Activated CD4-positive, CD25-positive, alpha-beta regulatory T cell treated with anti-CD3 and anti-CD28 coated beads, Interleukin-2, amount 50 U/mL, for 24 hours (primary cell): Measurements from ENCODE around the gene RNF39.
"Not testable (repeated sequence)": the region's sequence is repeated elsewhere in the genome, so short reads cannot be mapped to it uniquely, and the experiment has no call there.

Source experiments
- ATAC-seq, 2 donors: fragments of 150-1000 bp; cut with Tn5 transposase; one replicate each; pipeline ENCODE4 v1.10.0; 2021; ENCODE audit warnings: mild to moderate bottlenecking in 1 of 2, moderate library complexity in 1 of 2

RNF39 gene

GRCh38 chr6:30075094-30075789, at the start of gene RNF39:
Gene RNF39, minus strand, starts transcription at chr6:30075769. Its CDS starts 184 bp downstream, at chr6:30075585.
- ATAC-seq, result peak; percentile 8 to 26

GRCh38 chr6:30122515-30122914, 46.9 kb upstream of the RNF39 start:
- no peak for ATAC-seq

DNA sequence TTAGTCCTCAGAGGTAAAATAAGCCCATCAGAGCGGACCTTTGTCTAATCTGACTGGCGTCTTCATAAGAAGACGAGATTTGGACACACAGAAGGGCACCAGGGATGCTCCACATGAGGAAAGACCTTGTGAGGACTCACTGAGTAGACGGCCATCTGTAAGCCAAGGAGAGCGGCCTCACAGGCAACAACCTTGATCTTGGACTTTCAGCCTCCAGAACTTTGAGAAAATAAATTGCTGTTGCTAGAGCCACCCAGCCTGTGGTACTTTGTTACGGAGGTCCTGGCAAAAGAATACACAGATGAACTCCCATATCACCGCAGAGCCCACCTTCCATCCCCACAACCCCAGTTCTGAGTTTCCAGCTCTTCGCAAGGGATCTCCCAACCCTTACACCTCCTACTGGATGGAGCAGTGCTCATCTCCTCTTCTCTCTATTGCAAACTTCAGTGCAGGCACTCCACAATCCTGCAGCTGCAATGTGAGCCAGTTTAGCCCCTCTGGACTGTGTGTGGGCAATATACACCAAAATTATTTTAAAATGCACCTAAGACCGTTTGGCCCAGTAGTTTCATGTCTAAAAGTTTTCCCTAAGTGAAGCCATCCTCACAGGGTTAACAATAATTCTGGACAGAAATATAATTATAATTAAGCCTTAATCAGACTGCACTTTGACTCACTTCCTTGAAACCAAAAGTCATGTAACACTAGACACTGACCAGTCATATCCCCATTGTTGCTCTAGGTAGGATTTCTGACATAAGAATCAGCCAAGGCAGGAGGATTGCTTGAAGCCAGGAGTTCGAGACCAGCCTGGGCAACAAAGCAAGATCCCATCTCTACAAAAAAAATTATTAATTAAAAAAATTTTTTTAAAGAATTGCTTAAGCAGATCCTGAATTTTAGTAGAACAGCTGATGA, 46.1 kb upstream of the RNF39 start:
- ATAC-seq, result no peak

GRCh38 chr6:30118691-30119090, 43.1 kb upstream of the RNF39 start:
- not testable (repeated sequence) for ATAC-seq

GRCh38 chr6:30116724-30117123, 41.2 kb upstream of the RNF39 start:
- ATAC-seq, result no peak

GRCh38 chr6:30113841-30114240, 38.3 kb upstream of the RNF39 start:
- no peak for ATAC-seq

DNA sequence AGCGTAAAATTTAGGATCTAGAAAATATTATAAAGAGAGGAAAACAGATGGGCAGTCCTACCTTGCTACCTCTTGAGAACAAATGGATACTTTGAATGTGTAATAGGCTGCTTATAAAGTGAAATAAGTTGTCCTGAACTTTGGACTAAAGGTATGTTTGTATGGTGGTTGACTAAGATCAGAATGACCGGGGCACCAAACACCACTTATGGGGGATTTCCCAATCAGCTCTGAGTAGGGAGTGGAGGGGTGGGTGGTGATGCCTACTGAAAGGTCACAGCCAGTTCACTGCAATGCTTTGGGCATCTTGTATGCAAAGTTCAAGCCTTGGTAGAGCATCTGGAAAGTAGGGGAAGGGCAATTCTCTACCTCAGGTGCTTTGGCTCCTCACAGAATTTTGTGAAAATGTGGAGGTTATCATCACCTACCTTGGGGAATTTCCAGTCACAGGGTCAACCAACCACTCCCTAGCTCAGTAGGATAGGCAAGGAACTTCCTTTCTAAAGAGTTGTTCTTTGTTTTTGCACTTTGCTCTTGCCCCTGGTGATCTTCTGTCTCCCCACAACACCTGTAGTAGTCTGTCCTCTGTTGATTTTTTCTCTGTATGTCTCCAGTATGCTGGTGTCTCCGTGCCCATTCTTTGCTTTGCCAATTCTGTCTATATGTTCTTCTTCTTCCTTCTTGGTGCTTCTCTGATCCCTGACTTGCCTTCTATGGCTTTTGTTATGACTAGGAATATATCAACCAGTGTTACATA, 37.6 kb upstream of the RNF39 start, which contains the start of gene TRIM31:
Gene TRIM31 (minus strand): TSS at position 88 of the 757 bp plus-strand sequence. CDS start 285 bp downstream, outside the sequence.
- peak; percentile 60 to 72 for ATAC-seq

DNA sequence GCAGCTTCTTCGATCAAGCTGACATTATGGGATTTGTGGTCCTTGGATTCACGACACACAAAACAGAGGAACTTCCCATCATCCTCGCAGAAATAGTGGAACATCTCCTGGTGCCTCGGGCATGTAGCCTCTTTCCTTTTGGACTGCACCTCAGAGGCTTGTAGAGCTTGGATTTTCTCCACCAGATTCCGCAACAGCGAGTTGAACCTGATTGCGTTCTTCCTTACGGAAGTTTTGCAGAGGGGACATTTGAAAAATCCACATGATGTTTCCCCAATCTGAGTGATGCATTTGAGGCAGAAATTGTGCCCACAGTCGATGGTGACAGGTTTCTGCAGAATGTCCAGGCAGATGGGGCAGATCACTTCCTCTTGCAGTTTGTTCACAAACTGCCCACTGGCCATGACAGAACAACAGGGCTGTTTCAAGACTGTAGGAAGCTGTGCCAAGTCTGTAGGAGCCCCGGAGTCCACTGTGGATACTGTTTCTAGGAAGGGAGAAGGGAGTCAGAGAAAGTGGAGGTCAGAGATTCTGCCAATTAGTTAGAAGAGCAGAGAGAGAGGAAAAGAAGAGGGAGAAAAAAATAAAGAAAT, 36.9 kb upstream of the RNF39 start:
- ATAC-seq, result no peak

DNA sequence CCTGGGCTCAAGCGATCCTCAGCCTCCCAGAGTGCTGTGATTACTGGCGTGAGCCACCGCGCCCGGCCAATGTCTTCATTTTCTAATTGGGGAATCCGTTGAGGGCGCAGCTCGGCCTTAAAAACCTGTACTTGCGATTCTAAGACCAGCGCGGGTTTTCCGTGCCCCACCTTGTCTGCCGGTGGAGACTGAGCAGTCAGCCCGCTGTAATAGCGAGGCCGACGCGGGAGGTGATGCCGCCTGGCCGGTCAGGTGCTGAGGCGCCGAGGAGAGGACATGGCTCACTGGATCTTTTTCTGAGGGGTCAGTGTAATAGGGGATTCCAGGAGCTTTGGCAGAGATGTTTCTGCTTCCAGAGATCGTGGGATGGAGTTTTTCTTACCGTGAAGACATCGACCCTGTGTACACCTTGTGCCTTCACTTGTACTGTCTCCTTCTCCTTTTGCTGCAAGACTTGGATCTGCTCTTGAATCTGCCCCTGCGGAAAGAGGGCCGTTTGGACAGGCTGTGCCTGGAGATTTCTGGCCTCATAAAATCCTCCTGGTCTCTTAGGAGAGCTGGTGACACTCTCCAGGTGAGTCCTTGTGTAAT, 35.8 kb upstream of the RNF39 start:
- no peak for ATAC-seq

- ATAC-seq, result no peak
Measured at GRCh38 chr6:30104661-30105060, 29.1 kb upstream of the RNF39 start.

DNA sequence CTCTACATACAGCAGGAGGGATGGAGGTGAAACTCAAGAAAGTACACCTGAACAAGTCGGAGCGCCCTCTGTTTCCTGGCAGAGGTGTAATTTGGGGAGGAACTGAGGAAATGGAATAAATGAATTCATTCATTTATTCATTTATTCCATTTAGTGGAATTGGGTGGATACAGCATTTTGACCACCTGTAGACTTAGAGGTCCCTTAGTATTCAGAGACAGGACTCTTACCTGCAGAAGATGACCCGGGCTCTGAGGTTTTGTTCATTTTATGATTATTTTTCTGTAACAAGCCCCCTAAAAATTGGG, 28.3 kb upstream of the RNF39 start:
- no peak for ATAC-seq

GRCh38 chr6:30102970-30103871, 27.7 kb upstream of the RNF39 start:
- peak; percentile 79 to 88 for ATAC-seq

GRCh38 chr6:30102414-30102969, 26.9 kb upstream of the RNF39 start:
- ATAC-seq, result peak; percentile 3 to 12

DNA sequence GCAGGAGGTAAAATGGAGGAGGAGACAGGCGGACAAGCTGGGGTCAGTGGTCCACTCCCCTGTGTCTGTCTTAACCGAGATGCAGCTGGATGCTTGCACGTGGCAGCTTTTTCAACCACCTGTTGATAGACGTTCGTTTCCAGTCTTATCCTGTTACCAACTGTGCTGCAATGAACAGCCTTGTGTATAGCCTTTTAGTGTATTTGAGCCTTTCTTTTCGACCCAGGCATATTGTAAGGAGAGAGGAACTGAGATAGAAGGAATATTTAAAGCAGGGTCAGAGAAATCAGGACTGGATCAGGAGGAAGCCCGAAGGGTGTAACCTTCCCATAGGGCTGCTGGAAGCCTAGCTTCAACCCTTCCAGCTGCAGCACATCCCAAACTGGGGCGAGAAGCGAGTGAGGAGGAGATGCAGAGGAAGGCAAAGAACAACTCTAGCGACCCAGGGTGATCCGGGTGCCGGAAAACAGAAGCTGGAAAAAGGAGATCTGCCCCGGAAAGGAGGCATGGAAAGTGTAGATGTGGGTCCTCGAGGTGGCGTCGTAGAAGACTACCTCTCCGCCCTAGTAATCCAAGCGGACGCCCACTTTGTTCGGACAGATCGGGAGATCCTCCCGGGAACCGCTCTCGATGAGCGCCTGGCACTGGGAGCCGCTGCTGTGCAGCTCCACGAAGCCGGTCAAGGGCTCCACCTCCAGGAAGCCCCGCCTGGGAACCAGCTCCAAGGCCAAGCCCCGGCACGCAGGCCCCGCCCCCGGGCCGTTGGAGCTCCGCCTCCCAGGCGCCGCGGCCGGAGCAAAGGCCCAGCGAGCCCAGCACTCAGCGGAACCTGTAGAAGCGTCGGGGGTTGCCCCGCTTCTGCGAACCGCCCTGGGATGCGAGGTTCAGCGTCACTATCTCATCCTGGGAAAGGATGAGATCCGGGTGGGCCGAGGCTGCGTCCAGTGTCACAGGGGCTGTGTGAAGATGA, 26.2 kb upstream of the RNF39 start:
- ATAC-seq, result peak; percentile 56 to 66

- ATAC-seq, result no peak
Measured at GRCh38 chr6:30100585-30101443, 25.2 kb upstream of the RNF39 start.

GRCh38 chr6:30100154-30100553, 24.6 kb upstream of the RNF39 start:
- ATAC-seq, result no peak

- ATAC-seq, result no peak
Measured at GRCh38 chr6:30097902-30098768, 22.6 kb upstream of the RNF39 start.

GRCh38 chr6:30096829-30097228, 21.3 kb upstream of the RNF39 start:
- no peak for ATAC-seq
